HEK293 (cell line): Measurements from ENCODE around the gene MACROD1.
A peak's percentile ranks its signal among the peaks of the same experiment; 100 is the strongest.

Experiments
- CTCF ChIA-PET: fragments of 350-600 bp; formaldehyde crosslinking; extraction: SDS; loops from one replicate; lab custom pipeline; 2021; ENCODE audit warnings: antibody characterized with exemption; lab: Yijun Ruan, JAX
- POLR2A ChIA-PET: fragments of 300-600 bp; formaldehyde crosslinking; extraction: SDS; loops from one replicate; lab custom pipeline; 2020; ENCODE audit warnings: antibody characterized with exemption, inconsistent platforms; lab: Yijun Ruan, JAX
- H3K27ac ChIP-seq: fragments of 200-500 bp; sonication (Bioruptor generic); 2 replicates; pipeline ENCODE4 v1.5.1; 2014; ENCODE audit warnings: low read depth, low read length, control low read depth, inconsistent platforms; ENCODE audit errors: extremely low read depth
- H3K36me3 ChIP-seq, 2 experiments: fragments of 200-500 bp in 1 of 2; sonication (Bioruptor generic) in 1 of 2; 1 replicate in 1 of 2; 2 replicates in 1 of 2; pipeline ENCODE4 v1.5.1; 2014 to 2017; ENCODE audit warnings: inconsistent platforms in 2 of 2, low read length in 2 of 2; ENCODE audit not compliant: control insufficient read depth in 2 of 2, insufficient read depth in 1 of 2
- H3K4me1 ChIP-seq: fragments of 200-500 bp; sonication (Bioruptor generic); 2 replicates; pipeline ENCODE4 v1.5.1; 2014; ENCODE audit warnings: mild to moderate bottlenecking, low read length, inconsistent platforms; ENCODE audit not compliant: control insufficient read depth, insufficient read depth
- H3K4me3 ChIP-seq: 2 replicates; pipeline ENCODE4 v1.5.1; 2011; ENCODE audit warnings: low read depth, mild to moderate bottlenecking, control low read depth, low read length, moderate library complexity
- H3K9me3 ChIP-seq: fragments of 200-500 bp; sonication (Bioruptor generic); 2 replicates; pipeline ENCODE4 v1.5.1; 2014; ENCODE audit warnings: low read depth, low read length, inconsistent platforms; ENCODE audit not compliant: control insufficient read depth, insufficient read depth
- KLF9 ChIP-seq: fragments of 450-650 bp; formaldehyde crosslinking; IDR thresholded peaks from 2 replicates; pipeline ENCODE4 v1.5.1; 2016; ENCODE audit warnings: missing biosample characterization, missing genetic modification characterization, low read depth
- SCRT2 ChIP-seq: fragments of 450-650 bp; formaldehyde crosslinking; IDR thresholded peaks from 2 replicates; pipeline ENCODE4 v1.5.1; 2016; ENCODE audit warnings: missing biosample characterization, missing genetic modification characterization
- ZBTB17 ChIP-seq: fragments of 450-650 bp; formaldehyde crosslinking; IDR thresholded peaks from 2 replicates; pipeline ENCODE4 v1.5.1; 2016; ENCODE audit warnings: missing biosample characterization, missing genetic modification characterization
- ZBTB7A ChIP-seq: fragments of 450-650 bp; formaldehyde crosslinking; IDR thresholded peaks from 2 replicates; pipeline ENCODE4 v1.5.1; 2016; ENCODE audit warnings: low read depth, missing biosample characterization, missing genetic modification characterization
- ZFHX2 ChIP-seq: fragments of 450-650 bp; formaldehyde crosslinking; conservative IDR thresholded peaks from 2 replicates; pipeline ENCODE4 v1.5.1; 2016; ENCODE audit warnings: missing biosample characterization, missing genetic modification characterization
- ZNF223 ChIP-seq: fragments of 450-650 bp; formaldehyde crosslinking; IDR thresholded peaks from 2 replicates; pipeline ENCODE4 v1.5.1; 2016; ENCODE audit warnings: missing biosample characterization, missing genetic modification characterization
- ZNF239 ChIP-seq: fragments of 450-650 bp; formaldehyde crosslinking; IDR thresholded peaks from 2 replicates; pipeline ENCODE4 v1.5.1; 2016; ENCODE audit warnings: missing biosample characterization, missing genetic modification characterization
- ZNF341 ChIP-seq: fragments of 450-650 bp; formaldehyde crosslinking; IDR thresholded peaks from 2 replicates; pipeline ENCODE4; 2016; ENCODE audit warnings: low read depth, missing biosample characterization, missing genetic modification characterization
- ZNF404 ChIP-seq: fragments of 450-650 bp; formaldehyde crosslinking; IDR thresholded peaks from 2 replicates; pipeline ENCODE4 v1.5.1; 2017; ENCODE audit warnings: missing biosample characterization, missing genetic modification characterization
- ZNF529 ChIP-seq: fragments of 450-650 bp; formaldehyde crosslinking; IDR thresholded peaks from 2 replicates; pipeline ENCODE4 v1.5.1; 2017; ENCODE audit warnings: missing genetic modification characterization, missing biosample characterization; ENCODE audit not compliant: insufficient replicate concordance
- ZNF621 ChIP-seq: fragments of 450-650 bp; formaldehyde crosslinking; IDR thresholded peaks from 2 replicates; pipeline ENCODE4 v1.5.1; 2017; ENCODE audit warnings: missing biosample characterization, missing genetic modification characterization
- ZNF664 ChIP-seq: fragments of 450-650 bp; formaldehyde crosslinking; IDR thresholded peaks from 2 replicates; pipeline ENCODE4 v1.5.1; 2016; ENCODE audit warnings: missing biosample characterization, missing genetic modification characterization
- ZNF777 ChIP-seq: fragments of 450-650 bp; formaldehyde crosslinking; IDR thresholded peaks from 2 replicates; pipeline ENCODE4 v1.5.1; 2017; ENCODE audit warnings: missing biosample characterization, missing genetic modification characterization, borderline replicate concordance
- ZNF837 ChIP-seq: fragments of 450-650 bp; formaldehyde crosslinking; IDR thresholded peaks from 2 replicates; pipeline ENCODE4 v1.5.1; 2016; ENCODE audit warnings: missing biosample characterization, missing genetic modification characterization
- TF ChIP-seq, protein P1 (sequence below): IDR thresholded peaks from 2 replicates; pipeline ENCODE4 v1.6.1; 2011; ENCODE audit warnings: mild to moderate bottlenecking, low read depth, low read length, borderline replicate concordance
- TF ChIP-seq, protein P2 (sequence below): fragments of 450-650 bp; formaldehyde crosslinking; IDR thresholded peaks from 2 replicates; pipeline ENCODE4 v1.5.1; 2016; ENCODE audit warnings: missing biosample characterization, missing genetic modification characterization
- TF ChIP-seq, protein P3 (sequence below): fragments of 450-650 bp; formaldehyde crosslinking; IDR thresholded peaks from 2 replicates; pipeline ENCODE4 v1.5.1; 2016; ENCODE audit warnings: missing biosample characterization, missing genetic modification characterization
- TF ChIP-seq, protein P4 (sequence below): fragments of 450-650 bp; formaldehyde crosslinking; IDR thresholded peaks from 2 replicates; pipeline ENCODE4 v1.5.1; 2016; ENCODE audit warnings: missing biosample characterization, missing genetic modification characterization

The MACROD1 gene

DNA sequence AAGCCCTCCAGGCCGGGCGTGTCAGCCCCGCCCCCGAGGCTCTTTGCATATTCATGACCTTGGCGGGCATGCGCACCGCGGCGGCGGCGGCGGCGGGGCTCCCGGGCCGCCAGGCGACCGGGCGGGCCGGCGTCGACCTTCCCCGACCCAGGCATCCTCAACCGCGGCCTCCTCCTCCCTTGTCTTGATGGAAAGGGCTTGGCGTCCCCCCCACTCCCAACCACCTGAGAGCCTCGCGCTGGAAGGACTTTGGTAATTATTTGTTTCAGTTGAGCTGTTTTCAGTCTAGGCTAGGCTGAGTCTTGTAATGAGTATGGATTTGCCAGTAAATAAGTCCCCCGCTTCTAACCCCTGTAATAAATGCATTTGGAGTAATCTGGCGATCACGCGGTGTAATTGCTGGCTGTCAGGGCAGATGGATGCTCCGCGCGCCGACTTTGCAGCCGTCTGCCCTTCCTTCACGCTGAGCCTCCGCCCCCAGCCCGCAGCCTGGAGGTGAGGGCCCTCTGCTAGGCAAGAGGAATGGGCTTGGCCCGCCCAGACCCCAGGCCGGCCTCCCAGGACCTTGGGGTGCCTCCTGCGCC lies 105.0 kb downstream of the MACROD1 start:
- H3K36me3 ChIP-seq = no peaks in the 10 kb centered on the region
- TF ChIP-seq ZNF223 (tag by site-specific recombination) (no peak), ZBTB7A (tag by site-specific recombination) (no peak), ZNF341 (tag by site-specific recombination) (peak; percentile 75)
- TF ChIP-seq, all 188 proteins: peak for 1
- Histone ChIP-seq H3K9me3 (no peaks in the 10 kb centered on the region), H3K4me3 (no peak overlapping the region; the same call in 1 of the 2 replicates), H3K4me1 (no peaks in the 10 kb centered on the region), H3K27ac (no peak overlapping the region)
- POLR2A ChIA-PET = no interaction called here
- CTCF ChIA-PET = no interaction called here

DNA sequence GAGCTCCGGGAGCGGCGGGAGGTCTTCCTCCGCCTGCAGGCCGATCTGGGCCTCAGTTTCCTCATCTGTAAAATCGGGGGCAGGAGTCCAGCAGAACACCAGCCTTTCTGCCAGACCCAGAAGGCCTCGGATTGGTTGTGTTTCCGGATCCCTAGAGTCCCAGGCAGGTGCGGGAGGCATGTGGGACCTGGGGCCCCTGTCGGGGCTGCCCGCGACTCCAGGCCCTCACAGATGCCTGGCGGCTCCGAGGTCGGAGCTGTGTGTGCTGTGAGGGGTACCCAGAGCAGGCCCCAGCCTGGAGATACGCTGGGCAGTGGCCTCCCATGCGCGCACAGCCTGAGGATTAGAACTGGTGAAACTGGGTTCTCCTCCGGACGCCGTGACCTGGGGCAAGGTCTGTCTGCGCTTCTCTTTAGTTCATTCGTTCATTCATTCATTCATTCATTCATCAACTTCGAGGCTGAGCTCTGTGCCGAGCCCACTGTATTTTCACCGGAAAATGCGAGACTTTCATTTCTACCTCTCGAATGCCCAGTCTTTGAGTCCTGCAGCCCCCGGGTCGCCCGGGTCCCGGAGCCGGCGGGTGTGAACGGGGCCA lies 105.6 kb downstream of the MACROD1 start:
- CTCF ChIA-PET = no interaction called here
- TF ChIP-seq ZNF404 (tag by site-specific recombination) (no peak), ZBTB17 (no peak)
- TF ChIP-seq, protein P1, sequence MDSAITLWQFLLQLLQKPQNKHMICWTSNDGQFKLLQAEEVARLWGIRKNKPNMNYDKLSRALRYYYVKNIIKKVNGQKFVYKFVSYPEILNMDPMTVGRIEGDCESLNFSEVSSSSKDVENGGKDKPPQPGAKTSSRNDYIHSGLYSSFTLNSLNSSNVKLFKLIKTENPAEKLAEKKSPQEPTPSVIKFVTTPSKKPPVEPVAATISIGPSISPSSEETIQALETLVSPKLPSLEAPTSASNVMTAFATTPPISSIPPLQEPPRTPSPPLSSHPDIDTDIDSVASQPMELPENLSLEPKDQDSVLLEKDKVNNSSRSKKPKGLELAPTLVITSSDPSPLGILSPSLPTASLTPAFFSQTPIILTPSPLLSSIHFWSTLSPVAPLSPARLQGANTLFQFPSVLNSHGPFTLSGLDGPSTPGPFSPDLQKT = no peak
- no peak overlapping the region for H3K27ac ChIP-seq
- POLR2A ChIA-PET = no interaction called here
- H3K4me3 ChIP-seq = no peak overlapping the region
- H3K4me1 ChIP-seq = no peaks in the 10 kb centered on the region
- H3K9me3 ChIP-seq = no peaks in the 10 kb centered on the region
- H3K36me3 ChIP-seq = no peaks in the 10 kb centered on the region

DNA sequence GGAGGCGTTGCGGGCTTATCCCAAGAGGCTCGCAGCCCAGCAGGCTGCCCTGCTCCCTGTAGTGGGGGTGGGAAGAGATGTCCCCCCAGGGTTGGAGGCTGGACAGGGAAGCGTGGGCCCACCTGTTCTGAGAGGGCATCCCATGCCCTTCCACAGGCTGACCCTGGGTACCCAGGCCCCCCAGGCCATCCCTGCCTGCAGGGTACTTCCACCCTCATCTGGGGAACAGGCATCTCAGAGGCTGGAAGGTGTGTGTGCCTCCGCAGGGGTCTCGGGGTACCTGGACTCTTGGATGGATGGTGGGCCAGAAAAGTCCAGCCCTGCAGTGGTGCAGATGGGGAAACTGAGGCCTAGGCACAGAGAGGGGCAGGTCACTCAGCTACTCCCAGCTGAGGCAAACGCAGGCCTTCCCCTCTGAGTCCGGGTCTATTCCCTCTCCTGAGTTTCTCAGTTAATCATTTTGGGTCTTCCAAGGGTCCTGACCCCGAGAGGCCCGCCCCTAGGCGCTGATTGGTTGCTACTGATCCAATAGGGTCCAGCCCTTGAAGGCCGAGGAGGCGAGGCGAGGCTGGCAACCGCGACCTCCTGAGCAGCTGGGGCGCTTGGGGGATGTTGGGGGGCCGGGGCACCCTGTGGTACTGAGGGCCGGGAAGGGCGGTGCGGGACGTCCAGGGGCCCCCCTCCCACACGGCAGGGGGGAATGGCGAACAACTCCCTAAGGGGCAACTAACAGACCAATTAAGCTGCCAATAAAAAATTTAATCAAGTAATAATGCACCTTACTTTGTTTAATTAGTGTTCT lies 106.4 kb downstream of the MACROD1 start:
- TF ChIP-seq, protein P2, sequence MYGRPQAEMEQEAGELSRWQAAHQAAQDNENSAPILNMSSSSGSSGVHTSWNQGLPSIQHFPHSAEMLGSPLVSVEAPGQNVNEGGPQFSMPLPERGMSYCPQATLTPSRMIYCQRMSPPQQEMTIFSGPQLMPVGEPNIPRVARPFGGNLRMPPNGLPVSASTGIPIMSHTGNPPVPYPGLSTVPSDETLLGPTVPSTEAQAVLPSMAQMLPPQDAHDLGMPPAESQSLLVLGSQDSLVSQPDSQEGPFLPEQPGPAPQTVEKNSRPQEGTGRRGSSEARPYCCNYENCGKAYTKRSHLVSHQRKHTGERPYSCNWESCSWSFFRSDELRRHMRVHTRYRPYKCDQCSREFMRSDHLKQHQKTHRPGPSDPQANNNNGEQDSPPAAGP = no peak
- TF ChIP-seq, protein P3, sequence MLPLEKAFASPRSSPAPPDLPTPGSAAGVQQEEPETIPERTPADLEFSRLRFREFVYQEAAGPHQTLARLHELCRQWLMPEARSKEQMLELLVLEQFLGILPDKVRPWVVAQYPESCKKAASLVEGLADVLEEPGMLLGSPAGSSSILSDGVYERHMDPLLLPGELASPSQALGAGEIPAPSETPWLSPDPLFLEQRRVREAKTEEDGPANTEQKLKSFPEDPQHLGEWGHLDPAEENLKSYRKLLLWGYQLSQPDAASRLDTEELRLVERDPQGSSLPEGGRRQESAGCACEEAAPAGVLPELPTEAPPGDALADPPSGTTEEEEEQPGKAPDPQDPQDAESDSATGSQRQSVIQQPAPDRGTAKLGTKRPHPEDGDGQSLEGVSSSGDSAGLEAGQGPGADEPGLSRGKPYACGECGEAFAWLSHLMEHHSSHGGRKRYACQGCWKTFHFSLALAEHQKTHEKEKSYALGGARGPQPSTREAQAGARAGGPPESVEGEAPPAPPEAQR (tag by site-specific recombination) = no peak
- TF ChIP-seq SCRT2 = no peak
- TF ChIP-seq, protein P4, sequence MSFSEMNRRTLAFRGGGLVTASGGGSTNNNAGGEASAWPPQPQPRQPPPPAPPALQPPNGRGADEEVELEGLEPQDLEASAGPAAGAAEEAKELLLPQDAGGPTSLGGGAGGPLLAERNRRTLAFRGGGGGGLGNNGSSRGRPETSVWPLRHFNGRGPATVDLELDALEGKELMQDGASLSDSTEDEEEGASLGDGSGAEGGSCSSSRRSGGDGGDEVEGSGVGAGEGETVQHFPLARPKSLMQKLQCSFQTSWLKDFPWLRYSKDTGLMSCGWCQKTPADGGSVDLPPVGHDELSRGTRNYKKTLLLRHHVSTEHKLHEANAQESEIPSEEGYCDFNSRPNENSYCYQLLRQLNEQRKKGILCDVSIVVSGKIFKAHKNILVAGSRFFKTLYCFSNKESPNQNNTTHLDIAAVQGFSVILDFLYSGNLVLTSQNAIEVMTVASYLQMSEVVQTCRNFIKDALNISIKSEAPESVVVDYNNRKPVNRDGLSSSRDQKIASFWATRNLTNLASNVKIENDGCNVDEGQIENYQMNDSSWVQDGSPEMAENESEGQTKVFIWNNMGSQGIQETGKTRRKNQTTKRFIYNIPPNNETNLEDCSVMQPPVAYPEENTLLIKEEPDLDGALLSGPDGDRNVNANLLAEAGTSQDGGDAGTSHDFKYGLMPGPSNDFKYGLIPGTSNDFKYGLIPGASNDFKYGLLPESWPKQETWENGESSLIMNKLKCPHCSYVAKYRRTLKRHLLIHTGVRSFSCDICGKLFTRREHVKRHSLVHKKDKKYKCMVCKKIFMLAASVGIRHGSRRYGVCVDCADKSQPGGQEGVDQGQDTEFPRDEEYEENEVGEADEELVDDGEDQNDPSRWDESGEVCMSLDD (tag by site-specific recombination) = no peak
- TF ChIP-seq ZNF239 (tag by site-specific recombination) = no peak
- no peak for TF ChIP-seq KLF9 (tag by site-specific recombination)
- no peak for TF ChIP-seq ZFHX2 (tag by site-specific recombination)
- TF ChIP-seq ZNF621 (tag by site-specific recombination) = no peak
- TF ChIP-seq ZNF777 (tag by site-specific recombination) = no peak
- TF ChIP-seq ZNF664 = no peak
- no peak for TF ChIP-seq ZNF837 (tag by site-specific recombination)
- no peak for TF ChIP-seq ZNF529
- Histone ChIP-seq H3K4me3 (no peak overlapping the region), H3K4me1 (no peaks in the 10 kb centered on the region), H3K9me3 (no peaks in the 10 kb centered on the region), H3K36me3 (no peaks in the 10 kb centered on the region), H3K27ac (no peak overlapping the region)
- ChIA-PET CTCF (no interaction called here), POLR2A (no interaction called here)
